GM12878 (cell line): ENCODE results near the gene LY6G5B. TPM values are rescaled to one million over a fixed set of nuclear protein-coding genes. Genes with fewer than 3 reads are reported as not detected.
A peak's percentile ranks its signal among the peaks of the same experiment; 100 is the strongest.

Experiments
- CEBPZ ChIP-seq: fragments of 150-350 bp; IDR thresholded peaks from 2 replicates; pipeline ENCODE4 v1.6.1; 2016; ENCODE audit warnings: low read depth, low read length
- CHD4 ChIP-seq: fragments of 200-600 bp; sonication (generic); IDR thresholded peaks from 2 replicates; pipeline ENCODE4 v1.6.1; 2016; ENCODE audit warnings: mild to moderate bottlenecking
- E2F8 ChIP-seq: fragments of 450-650 bp; IDR thresholded peaks from 2 replicates; pipeline ENCODE4 v1.6.1; 2018; ENCODE audit warnings: mild to moderate bottlenecking, low read depth, moderate library complexity; ENCODE audit not compliant: partially characterized antibody
- ELK1 ChIP-seq: IDR thresholded peaks from 2 replicates; pipeline ENCODE4 v1.6.1; 2012; ENCODE audit warnings: low read depth, low read length, improper control_type of control experiment
- JUND ChIP-seq: IDR thresholded peaks from 2 replicates; pipeline ENCODE4 v1.6.1; 2012; ENCODE audit warnings: low read depth, mild to moderate bottlenecking, low read length, improper control_type of control experiment, moderate library complexity
- LARP7 ChIP-seq: fragments of 450-650 bp; IDR thresholded peaks from 2 replicates; pipeline ENCODE4 v1.6.1; 2017; ENCODE audit warnings: mild to moderate bottlenecking
- MYB ChIP-seq: fragments of 150-350 bp; IDR thresholded peaks from 2 replicates; pipeline ENCODE4 v1.6.1; 2014; ENCODE audit warnings: mild to moderate bottlenecking, low read depth, low read length, borderline replicate concordance
- NFXL1 ChIP-seq: fragments of 450-650 bp; IDR thresholded peaks from 2 replicates; pipeline ENCODE4 v1.6.1; 2017; ENCODE audit warnings: antibody characterized with exemption, mild to moderate bottlenecking, borderline replicate concordance
- NFYB ChIP-seq: IDR thresholded peaks from 2 replicates; pipeline ENCODE4 v1.6.1; 2011; ENCODE audit warnings: low read depth, mild to moderate bottlenecking, low read length, improper control_type of control experiment, moderate library complexity; ENCODE audit not compliant: insufficient read depth
- RBBP5 ChIP-seq: fragments of 200-600 bp; sonication (generic); conservative IDR thresholded peaks from 2 replicates; pipeline ENCODE4 v1.6.1; 2016
- SKIL ChIP-seq: fragments of 450-650 bp; IDR thresholded peaks from 2 replicates; pipeline ENCODE4 v1.6.1; 2017; ENCODE audit warnings: mild to moderate bottlenecking, low read depth, inconsistent platforms; ENCODE audit not compliant: poor library complexity, severe bottlenecking
- SMARCA5 ChIP-seq: fragments of 450-650 bp; IDR thresholded peaks from 2 replicates; pipeline ENCODE4 v1.6.1; 2017; ENCODE audit warnings: mild to moderate bottlenecking
- SREBF2 ChIP-seq: IDR thresholded peaks from 2 replicates; pipeline ENCODE4 v1.6.1; 2012; ENCODE audit warnings: mild to moderate bottlenecking, low read length
- SUPT20H ChIP-seq: IDR thresholded peaks from 2 replicates; pipeline ENCODE4 v1.6.1; 2011; ENCODE audit warnings: low read depth, mild to moderate bottlenecking, low read length, moderate library complexity, borderline replicate concordance; ENCODE audit not compliant: control insufficient read depth
- ZBTB40 ChIP-seq: fragments of 450-650 bp; IDR thresholded peaks from 2 replicates; pipeline ENCODE4 v1.6.1; 2016; ENCODE audit warnings: mild to moderate bottlenecking, moderate library complexity, borderline replicate concordance
- polyA plus RNA-seq, 11 experiments: library from polyadenylated mRNA; depleted of rRNA in 4 of 11; unstranded in 6 of 11; stranded (reverse) in 5 of 11; fragments of >200 nt; fragmentation: Nextera tagmentation in 4 of 11; fragmentation: Illumina TruSeq in 1 of 11; extraction: Ambion mirVana in 4 of 11; extraction: Trizol in 1 of 11; gene quantifications; 1 replicate in 1 of 11; 2 replicates in 10 of 11; pipeline versions ENCODE4 v1.2.1 to v1.2.3, GENCODE V29; 2011 to 2016; ENCODE audit warnings: inconsistent platforms in 2 of 11, missing spikeins in 2 of 11, low read depth in 1 of 11
- total RNA-seq, 4 experiments: library from RNA; depleted of rRNA in 3 of 4; stranded (reverse); fragments of >200 nt in 3 of 4; fragmentation: Illumina TruSeq in 1 of 4; extraction: Trizol in 1 of 4; gene quantifications; 2 replicates each; pipeline versions ENCODE4 v1.2.1 to v1.2.3, GENCODE V29; 2013 to 2021

The LY6G5B gene
- total and polyA plus RNA-seq, 10 of the 15 experiments (the other 5 are each of a cell fraction or from before 2014, with no cell fraction given): 3.2 to 16.5 (median 7.5) TPM

GRCh38 chr6:31664790-31665500, 4.8 kb upstream of the LY6G5B start, which contains the start of gene GPANK1 (continued):
- no peak for TF ChIP-seq CEBPZ
- TF ChIP-seq SUPT20H: no peak
- no peak for TF ChIP-seq ZBTB40
- no peak for TF ChIP-seq SKIL
- TF ChIP-seq LARP7: no peak
- TF ChIP-seq CHD4: no peak
- TF ChIP-seq MYB: no peak
- TF ChIP-seq SREBF2: no peak
- TF ChIP-seq NFXL1: no peak
- TF ChIP-seq NFYB: 0 out of 2 replicates have a peak, but pooled peaks have one; percentile 18
- no peak for TF ChIP-seq ELK1
- peak; percentile 97 for TF ChIP-seq E2F8
- TF ChIP-seq JUND: no peak
- no peak for TF ChIP-seq SMARCA5
- no peak for TF ChIP-seq RBBP5
